Caco-2 (cell line): ENCODE measurements around the gene CAPZB. TPM values are rescaled to one million over a fixed set of nuclear protein-coding genes. Genes with fewer than 3 reads are reported as not detected.

Source experiments
- BruUV-seq: library from RNA; stranded (reverse); fragments of 400-500 nt; replicated peaks from 2 replicates; lab custom pipeline; 2021; lab: Mats Ljungman, UMichigan
- CTCF ChIA-PET: fragments of 300-600 bp; sonication (Branson Sonifier 250); formaldehyde crosslinking; loops from one replicate; lab custom pipeline; 2022; ENCODE audit warnings: antibody characterized with exemption; lab: Charles Lee
- POLR2A ChIA-PET: fragments of 300-600 bp; sonication (Branson Sonifier 250); formaldehyde crosslinking; loops from one replicate; lab custom pipeline; 2022; ENCODE audit warnings: antibody characterized with exemption; lab: Charles Lee
- DNase-seq, 2 experiments: peaks; one replicate each; pipeline versions ENCODE4 v3.0.0 to v3.0.0-alpha.2; 2020 to 2022
- H3K27me3 ChIP-seq: replicated peaks from 2 replicates; pipeline ENCODE4 v1.6.0; 2011; ENCODE audit warnings: low read length; ENCODE audit not compliant: control insufficient read depth, insufficient read depth
- H3K36me3 ChIP-seq: 2 replicates; pipeline ENCODE4 v1.5.1; 2011; ENCODE audit warnings: low read length; ENCODE audit not compliant: control insufficient read depth, insufficient read depth
- H3K4me1 ChIP-seq: fragments of 250-450 bp; sonication (Bioruptor Pico); 2 replicates; pipeline ENCODE4 v1.5.1; 2020; ENCODE audit warnings: mild to moderate bottlenecking
- H3K4me3 ChIP-seq: 2 replicates; pipeline ENCODE4 v1.5.1; 2011; ENCODE audit warnings: low read depth, mild to moderate bottlenecking, control low read depth, low read length
- H3K9me3 ChIP-seq: fragments of 250-450 bp; sonication (Bioruptor Pico); 2 replicates; pipeline ENCODE4 v1.5.1; 2020; ENCODE audit warnings: mild to moderate bottlenecking, moderate library complexity
- H3K27ac Mint-ChIP-seq: one replicate; pipeline ENCODE4 v1.8.0; 2022; ENCODE audit warnings: mixed read lengths; ENCODE audit not compliant: unreplicated experiment
- H3K27me3 Mint-ChIP-seq: one replicate; pipeline ENCODE4 v1.8.0; 2022; ENCODE audit warnings: mixed read lengths; ENCODE audit not compliant: insufficient read depth, unreplicated experiment
- H3K36me3 Mint-ChIP-seq: one replicate; pipeline ENCODE4 v1.8.0; 2022; ENCODE audit warnings: mild to moderate bottlenecking, mixed read lengths; ENCODE audit not compliant: insufficient read depth, unreplicated experiment
- H3K4me1 Mint-ChIP-seq: one replicate; pipeline ENCODE4 v1.8.0; 2022; ENCODE audit warnings: low read depth, mixed read lengths; ENCODE audit not compliant: unreplicated experiment
- H3K4me3 Mint-ChIP-seq: one replicate; pipeline ENCODE4 v1.8.0; 2022; ENCODE audit warnings: mild to moderate bottlenecking, moderate library complexity, mixed read lengths; ENCODE audit not compliant: unreplicated experiment
- H3K9me3 Mint-ChIP-seq: one replicate; pipeline ENCODE4 v1.8.0; 2022; ENCODE audit warnings: mixed read lengths; ENCODE audit not compliant: unreplicated experiment
- intact Hi-C: fragments of 100-400 bp; cut with micrococcal nuclease; formaldehyde crosslinking; loops from one replicate; pipeline ENCODE4 v1.10.0; 2022; ENCODE audit not compliant: unreplicated experiment
- total RNA-seq: library from RNA; stranded (reverse); gene quantifications from 2 replicates; pipeline ENCODE4 v1.2.3, GENCODE V29; 2022
- TF ChIP-seq, protein P1 (sequence below), 2 experiments: fragments of 200-600 bp in 1 of 2; IDR thresholded peaks; 1 replicate in 1 of 2; 2 replicates in 1 of 2; pipeline versions ENCODE4 v1.5.1 to v1.8.0; 2011 to 2022; ENCODE audit warnings: antibody characterized with exemption in 1 of 2, control low read depth in 1 of 2, inconsistent platforms in 1 of 2, low read depth in 1 of 2, low read length in 1 of 2, mild to moderate bottlenecking in 1 of 2, moderate library complexity in 1 of 2; ENCODE audit not compliant: insufficient read depth in 1 of 2, severe bottlenecking in 1 of 2, unreplicated experiment in 1 of 2

CAPZB gene
- total RNA-seq, 1 experiment from 2014 or later = 205 TPM

DNA sequence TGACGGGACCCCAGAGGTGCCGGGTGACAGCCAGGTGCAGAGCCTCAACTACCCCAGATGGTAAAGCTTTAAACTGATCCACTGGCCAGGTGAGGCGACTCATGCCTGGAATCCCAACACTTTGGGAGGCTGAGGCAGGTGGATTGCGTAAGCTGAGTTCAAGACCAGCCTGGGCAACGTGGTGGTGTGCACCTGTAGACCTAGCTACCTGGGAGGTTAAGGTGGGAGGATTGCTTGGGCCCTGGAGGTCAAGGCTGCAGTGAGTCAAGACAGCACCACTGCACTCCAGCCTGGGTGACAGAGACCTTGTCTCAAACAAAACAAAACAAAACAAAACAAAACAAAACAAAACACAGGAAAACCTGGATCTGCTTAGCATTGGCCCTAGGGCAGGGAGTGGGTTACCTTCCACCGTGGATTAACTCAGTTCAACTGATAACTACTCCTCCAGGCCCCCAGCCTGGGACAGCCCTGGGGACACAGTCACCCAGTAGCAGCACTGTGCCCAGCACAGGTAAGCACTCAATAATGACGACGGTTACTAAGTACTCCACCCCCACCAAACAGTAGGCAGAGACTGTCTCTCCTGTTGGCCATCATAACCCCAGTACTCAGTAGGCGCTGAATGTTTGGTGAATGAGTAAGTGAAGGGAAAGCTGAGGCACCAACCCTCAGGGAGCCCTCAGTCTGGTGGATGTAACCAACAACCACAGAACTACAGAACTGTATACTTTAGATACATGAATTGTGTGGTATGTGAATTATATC lies 151.6 kb downstream of the CAPZB start:
- TF ChIP-seq, protein P1, sequence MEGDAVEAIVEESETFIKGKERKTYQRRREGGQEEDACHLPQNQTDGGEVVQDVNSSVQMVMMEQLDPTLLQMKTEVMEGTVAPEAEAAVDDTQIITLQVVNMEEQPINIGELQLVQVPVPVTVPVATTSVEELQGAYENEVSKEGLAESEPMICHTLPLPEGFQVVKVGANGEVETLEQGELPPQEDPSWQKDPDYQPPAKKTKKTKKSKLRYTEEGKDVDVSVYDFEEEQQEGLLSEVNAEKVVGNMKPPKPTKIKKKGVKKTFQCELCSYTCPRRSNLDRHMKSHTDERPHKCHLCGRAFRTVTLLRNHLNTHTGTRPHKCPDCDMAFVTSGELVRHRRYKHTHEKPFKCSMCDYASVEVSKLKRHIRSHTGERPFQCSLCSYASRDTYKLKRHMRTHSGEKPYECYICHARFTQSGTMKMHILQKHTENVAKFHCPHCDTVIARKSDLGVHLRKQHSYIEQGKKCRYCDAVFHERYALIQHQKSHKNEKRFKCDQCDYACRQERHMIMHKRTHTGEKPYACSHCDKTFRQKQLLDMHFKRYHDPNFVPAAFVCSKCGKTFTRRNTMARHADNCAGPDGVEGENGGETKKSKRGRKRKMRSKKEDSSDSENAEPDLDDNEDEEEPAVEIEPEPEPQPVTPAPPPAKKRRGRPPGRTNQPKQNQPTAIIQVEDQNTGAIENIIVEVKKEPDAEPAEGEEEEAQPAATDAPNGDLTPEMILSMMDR (IDR thresholded peaks at IDR 0.05; ENCODE audit: insufficient read depth in 1 of 2, low read depth in 1 of 2, low read length in 1 of 2, severe bottlenecking in 1 of 2, unreplicated experiment in 1 of 2) = no peak
- DNase-seq = no peak
- Histone ChIP-seq H3K4me1 (peaks cover 3% of the 10 kb centered on the region; the same call in 1 of the 2 replicates), H3K36me3 (no peaks in the 10 kb centered on the region; the same call in 1 of the 2 replicates), H3K27me3 (no peaks in the 10 kb centered on the region), H3K9me3 (no peaks in the 10 kb centered on the region), H3K4me3 (no peak overlapping the region)
- no peak overlapping the region for H3K27ac Mint-ChIP-seq
- CTCF ChIA-PET = no interaction called here
- peaks cover 48% of the 10 kb centered on the region for H3K36me3 Mint-ChIP-seq
- H3K4me1 Mint-ChIP-seq = peaks cover 6% of the 10 kb centered on the region
- no peak overlapping the region for H3K4me3 Mint-ChIP-seq
- intact Hi-C loops = no loop called here
- H3K27me3 Mint-ChIP-seq = no peaks in the 10 kb centered on the region
- no TSS peak for BruUV-seq
- POLR2A ChIA-PET = no interaction called here
- no peaks in the 10 kb centered on the region for H3K9me3 Mint-ChIP-seq

DNA sequence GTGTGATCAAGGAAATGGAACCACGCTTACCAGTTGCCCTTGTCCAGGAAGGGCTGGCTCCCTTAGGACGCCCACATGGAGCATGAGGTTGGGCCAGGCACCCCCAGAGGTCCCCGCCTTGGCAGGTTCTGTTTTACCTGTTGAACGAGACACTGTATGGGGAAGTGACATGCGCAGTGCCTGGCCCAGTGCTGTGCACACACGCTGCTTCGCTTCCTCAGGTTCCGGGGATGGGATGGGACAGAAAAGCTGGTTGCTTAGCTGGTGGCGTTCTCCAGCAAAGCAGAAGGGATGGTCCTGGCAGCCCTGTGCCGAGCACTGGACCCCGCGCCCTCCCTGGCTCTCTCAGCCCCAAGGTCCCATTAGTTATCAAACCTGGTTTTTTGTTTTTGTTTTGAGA lies 152.5 kb downstream of the CAPZB start:
- POLR2A ChIA-PET = no interaction called here

DNA sequence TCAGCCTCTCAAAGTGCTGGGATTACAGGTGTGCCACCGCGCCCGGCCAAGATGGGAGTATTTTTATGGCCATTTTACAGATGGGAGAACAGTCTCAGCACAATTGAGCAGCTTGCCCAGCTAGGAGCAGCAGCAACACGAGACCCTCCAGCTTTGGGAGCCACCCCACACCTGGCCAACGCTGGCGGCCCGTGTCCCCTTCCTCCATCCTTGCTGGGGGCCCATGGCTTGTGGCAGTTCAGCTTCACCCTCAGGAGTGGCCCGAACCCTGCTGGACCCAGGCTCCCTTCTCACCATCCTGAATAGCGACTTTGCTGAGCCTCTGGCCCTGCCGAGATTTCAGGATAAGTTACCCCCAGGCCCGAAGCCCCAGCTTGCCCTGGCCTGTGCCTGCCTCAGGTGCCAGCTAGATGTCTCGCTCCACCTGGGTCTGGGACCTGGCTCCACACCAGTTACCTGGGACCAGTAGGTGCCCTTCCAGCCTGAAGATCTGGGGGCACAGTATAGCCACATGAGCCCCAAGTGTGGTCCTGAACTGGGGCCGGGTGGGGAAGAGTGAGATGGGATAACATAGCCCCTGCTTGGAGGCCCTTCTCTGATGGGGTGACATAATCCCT lies 154.0 kb downstream of the CAPZB start:
- Mint-ChIP-seq H3K4me3 (no peak overlapping the region), H3K27me3 (no peaks in the 10 kb centered on the region), H3K4me1 (no peaks in the 10 kb centered on the region), H3K9me3 (no peaks in the 10 kb centered on the region), H3K36me3 (peaks cover 41% of the 10 kb centered on the region), H3K27ac (no peak overlapping the region)
- H3K27me3 ChIP-seq = no peaks in the 10 kb centered on the region
- no peak overlapping the region for H3K4me3 ChIP-seq
- H3K9me3 ChIP-seq = no peaks in the 10 kb centered on the region
- no peaks in the 10 kb centered on the region for H3K4me1 ChIP-seq
- ChIA-PET CTCF (no interaction called here), POLR2A (interaction anchor here (0.8 kb wide), 1 partner anchor 11 kb away, joined by 3 read pairs; no protein-coding TSS in a partner anchor)
- TF ChIP-seq, protein P1 (IDR thresholded peaks at IDR 0.05; ENCODE audit: insufficient read depth in 1 of 2, low read depth in 1 of 2, low read length in 1 of 2, severe bottlenecking in 1 of 2, unreplicated experiment in 1 of 2) = no peak
- no TSS peak for BruUV-seq
- no peak for DNase-seq
- H3K36me3 ChIP-seq = no peaks in the 10 kb centered on the region; the same call in 1 of the 2 replicates
- intact Hi-C loops = no loop called here

More for the DNA sequence above, 152.5 kb downstream of the CAPZB start:
- H3K36me3 Mint-ChIP-seq = peaks cover 43% of the 10 kb centered on the region
- H3K27me3 ChIP-seq = no peaks in the 10 kb centered on the region
- DNase-seq = no peak
- H3K4me3 Mint-ChIP-seq = no peak overlapping the region
- no peak overlapping the region for H3K27ac Mint-ChIP-seq
- no peaks in the 10 kb centered on the region; the same call in 1 of the 2 replicates for H3K4me1 ChIP-seq
- H3K9me3 Mint-ChIP-seq = no peaks in the 10 kb centered on the region
- H3K4me3 ChIP-seq = no peak overlapping the region
- H3K4me1 Mint-ChIP-seq = no peaks in the 10 kb centered on the region
- CTCF ChIA-PET = no interaction called here
- no peaks in the 10 kb centered on the region for H3K9me3 ChIP-seq
- no TSS peak for BruUV-seq
- intact Hi-C loops = no loop called here
- no peaks in the 10 kb centered on the region for H3K27me3 Mint-ChIP-seq
- H3K36me3 ChIP-seq = no peaks in the 10 kb centered on the region; the same call in 1 of the 2 replicates
- TF ChIP-seq, protein P1 (IDR thresholded peaks at IDR 0.05; ENCODE audit: insufficient read depth in 1 of 2, low read depth in 1 of 2, low read length in 1 of 2, severe bottlenecking in 1 of 2, unreplicated experiment in 1 of 2) = no peak
